HG03378 (cell line): ENCODE measurements around the gene FBXO45.
"Not testable (repeated sequence)": the region's sequence is repeated elsewhere in the genome, so short reads cannot be mapped to it uniquely, and the experiment has no call there.

Source experiments
- ATAC-seq: cut with Tn5 transposase; IDR thresholded peaks from one replicate; pipeline ENCODE4 v1.9.1; 2021; ENCODE audit warnings: mild to moderate bottlenecking, moderate library complexity; ENCODE audit not compliant: unreplicated experiment

The FBXO45 gene, protein sequence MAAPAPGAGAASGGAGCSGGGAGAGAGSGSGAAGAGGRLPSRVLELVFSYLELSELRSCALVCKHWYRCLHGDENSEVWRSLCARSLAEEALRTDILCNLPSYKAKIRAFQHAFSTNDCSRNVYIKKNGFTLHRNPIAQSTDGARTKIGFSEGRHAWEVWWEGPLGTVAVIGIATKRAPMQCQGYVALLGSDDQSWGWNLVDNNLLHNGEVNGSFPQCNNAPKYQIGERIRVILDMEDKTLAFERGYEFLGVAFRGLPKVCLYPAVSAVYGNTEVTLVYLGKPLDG

DNA sequence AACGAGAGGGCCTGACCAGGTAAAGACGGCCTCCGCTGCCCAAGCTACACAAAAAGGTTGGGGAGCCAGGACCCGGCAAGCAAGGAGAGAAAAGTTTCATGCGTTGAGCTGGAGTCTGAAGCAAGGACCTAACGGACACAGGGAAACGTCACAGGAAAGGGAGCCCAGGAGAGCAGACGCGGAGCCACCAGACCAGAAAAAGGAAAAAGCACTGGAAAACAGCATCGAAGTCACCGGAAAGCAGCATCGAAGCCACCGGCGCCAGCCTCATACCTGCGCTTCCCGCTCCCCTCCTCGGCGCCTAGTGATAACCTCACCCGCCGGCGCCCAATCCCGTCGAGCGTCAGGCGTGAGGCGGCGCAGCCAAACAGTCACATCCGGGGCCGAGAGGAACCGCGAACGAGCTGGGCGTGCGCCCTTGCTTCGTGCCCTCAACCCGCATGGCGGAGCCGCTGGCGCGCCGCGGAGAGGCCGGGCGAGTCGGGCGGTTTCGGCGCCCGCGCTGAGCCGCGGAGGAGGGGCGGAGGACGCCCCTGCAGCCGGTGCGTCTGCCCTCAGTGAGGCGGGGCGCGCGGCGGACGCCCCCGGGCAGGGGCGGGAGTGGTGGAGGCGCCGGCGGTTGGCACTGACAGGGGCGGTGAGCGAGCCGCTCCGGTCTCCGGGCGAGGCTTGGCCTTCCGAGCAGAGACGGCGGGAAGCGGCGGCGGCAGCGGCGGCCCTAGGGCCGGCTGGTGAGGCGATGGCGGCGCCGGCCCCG, at the start of gene FBXO45, which contains the start of gene WDR53:
Gene FBXO45 (plus strand): TSS at position 415 of the 757 bp plus-strand sequence. CDS start 325 bp downstream, at position 740.
Gene WDR53 (minus strand): TSS at position 309 of the 757 bp plus-strand sequence. CDS start 7,079 bp downstream, outside the sequence.
- peak; percentile 84 for ATAC-seq

DNA sequence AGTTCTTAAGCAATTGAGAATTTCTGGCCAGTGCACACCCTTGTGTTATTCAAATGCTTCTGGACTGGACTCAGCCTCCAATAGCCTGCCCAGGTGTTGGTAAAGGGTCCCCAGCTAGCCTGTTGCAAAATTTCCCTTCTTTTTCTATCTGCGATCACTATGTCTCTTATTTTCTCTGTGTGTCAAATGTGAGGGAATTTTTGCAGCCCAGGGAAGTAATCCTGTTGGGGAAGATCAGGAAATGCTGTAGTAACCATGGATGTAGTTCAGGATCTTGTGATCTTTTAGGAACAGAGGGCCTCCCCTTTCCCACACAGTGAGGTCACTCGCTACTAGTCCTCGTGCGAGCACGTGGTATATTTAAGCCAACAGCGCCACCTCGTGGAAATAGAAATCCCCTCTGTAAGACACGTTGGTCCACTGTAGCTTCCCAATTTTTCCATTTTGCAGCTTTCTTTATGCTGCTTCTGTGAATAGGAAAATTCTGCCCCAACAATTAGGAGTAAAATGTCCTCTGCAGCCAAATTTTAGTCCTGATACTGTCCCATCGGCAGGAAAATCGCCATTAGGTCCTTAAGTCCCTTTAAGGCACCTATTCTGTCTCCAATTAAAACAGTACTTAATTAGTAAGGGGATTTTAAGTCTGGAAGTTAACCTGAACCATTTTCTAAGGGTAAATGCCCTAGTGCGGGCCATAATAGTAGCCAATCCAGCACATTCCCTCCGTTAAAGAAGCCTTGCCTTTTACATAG, 49.3 kb upstream of the FBXO45 start:
- no peak for ATAC-seq

DNA sequence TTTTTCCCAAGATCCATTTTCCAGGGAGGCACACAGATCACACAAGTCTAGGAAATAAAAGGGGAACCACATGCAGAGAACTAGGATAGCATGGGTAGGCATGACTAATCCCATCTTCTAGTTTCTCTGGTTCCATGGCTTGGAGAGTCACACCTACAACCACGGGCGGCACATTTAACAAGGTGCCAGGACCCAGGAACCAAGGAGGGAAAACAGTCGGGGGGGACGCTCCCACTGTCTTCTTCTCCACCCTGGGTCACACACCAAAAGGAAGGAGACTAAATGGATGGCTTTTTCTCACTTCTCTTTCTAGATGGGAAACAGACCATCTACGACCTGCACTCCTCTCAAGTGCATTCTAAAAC, 48.8 kb upstream of the FBXO45 start:
- ATAC-seq = no peak

DNA sequence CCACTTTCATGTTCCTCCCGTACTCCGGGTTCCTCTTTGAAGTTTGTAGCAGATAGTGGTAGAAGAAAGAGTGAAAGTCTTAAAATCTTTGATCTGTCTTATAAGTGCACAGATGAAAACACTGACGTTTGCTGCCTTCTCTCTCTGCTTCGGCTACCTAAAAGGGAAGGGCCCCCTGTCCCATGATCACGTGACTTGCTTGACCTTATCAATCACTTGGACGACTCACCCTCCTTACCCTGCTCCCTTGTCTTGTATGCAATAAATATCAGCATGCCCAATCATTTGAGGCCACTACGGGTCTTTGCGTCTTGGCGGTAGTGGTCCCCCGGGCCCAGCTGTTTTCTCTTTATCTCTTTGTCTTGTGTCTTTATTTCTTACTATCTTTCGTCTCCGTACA, 47.2 kb upstream of the FBXO45 start:
- not testable (repeated sequence) for ATAC-seq

DNA sequence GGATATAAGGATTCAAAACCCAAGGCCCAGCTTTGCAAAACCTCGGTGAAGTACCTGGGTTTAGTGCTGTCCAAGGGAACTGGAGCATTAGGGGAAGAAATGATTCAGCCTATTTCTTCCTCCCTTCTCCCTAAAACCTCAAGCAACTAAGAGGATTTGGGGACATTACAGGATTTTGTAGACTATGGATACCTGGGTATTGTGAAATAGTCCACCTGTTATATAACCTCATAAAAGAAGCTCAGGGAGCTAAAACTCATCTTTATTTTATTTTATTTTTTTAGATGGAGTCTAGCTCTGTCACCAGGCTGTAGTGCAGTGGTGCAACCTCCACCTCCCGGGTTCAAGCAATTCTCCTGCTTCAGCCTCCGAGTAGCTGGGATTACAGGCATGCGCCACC, 44.6 kb upstream of the FBXO45 start:
- no peak for ATAC-seq

DNA sequence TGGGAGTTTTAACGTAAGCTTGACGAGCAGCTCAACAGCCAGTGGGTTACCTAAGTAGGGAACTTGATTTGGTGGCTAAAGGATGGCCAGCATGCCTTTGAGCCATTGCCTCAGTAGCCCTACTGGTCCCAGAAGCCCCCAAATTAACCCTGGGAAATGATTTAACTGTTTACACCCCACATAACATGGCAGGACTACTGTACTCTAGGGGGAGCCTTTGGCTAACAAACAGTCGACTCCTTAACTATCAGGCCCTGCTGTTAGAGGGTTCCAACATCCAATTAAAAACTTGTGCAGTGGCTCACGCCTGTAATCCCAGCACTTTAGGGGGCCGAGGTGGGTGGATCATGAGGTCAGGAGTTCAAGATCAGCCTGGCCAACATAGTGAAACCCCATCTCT, 43.9 kb upstream of the FBXO45 start:
- no peak for ATAC-seq

DNA sequence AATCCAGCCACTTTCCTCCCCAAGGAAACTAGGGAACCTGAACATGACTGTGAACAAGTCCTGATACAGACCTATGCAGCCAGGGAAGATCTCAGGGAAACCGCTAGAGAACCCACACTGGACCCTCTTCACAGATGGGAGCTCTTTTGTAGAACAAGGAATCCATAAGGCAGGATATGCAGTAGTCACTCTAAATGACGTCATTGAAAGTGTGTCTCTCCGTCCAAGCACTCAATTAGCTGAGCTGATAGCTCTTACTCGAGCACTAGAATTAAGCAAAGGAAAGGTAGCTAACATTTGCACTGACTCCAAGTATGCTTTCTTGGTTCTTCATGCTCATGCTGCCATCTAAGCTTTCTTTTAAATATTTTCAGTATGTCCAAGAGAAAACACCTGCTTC, 43.3 kb upstream of the FBXO45 start:
- no peak for ATAC-seq

DNA sequence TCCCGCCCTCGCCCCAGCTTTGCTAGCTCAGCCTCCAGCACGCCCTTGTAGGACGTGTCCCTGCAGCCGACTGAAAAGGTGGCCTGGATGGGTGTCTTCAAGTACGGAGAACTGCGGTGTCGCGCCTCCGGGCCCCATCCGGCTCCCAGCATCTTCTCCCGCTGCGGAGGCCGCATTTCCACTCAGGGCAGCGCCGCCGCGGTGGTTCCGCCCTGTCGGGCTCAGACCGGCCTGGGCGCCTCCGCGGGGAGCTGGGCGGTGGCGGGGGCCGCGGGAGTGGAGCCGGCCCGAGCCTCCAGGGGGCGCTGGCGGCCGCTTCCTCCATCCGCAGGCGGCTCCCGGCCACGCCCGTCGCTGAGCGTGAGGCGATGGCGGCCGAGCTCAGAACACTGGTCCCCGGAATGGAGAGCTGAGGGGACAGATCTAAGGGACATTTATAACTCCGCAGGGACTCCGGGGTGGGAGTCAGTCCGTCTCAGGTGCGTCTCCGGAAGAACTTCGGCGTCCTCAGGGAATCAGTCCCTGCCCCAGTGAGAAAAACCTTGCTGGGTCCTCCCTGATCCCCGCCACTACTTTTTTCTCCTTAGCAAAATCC, 39.7 kb upstream of the FBXO45 start:
- peak; percentile 55 for ATAC-seq

DNA sequence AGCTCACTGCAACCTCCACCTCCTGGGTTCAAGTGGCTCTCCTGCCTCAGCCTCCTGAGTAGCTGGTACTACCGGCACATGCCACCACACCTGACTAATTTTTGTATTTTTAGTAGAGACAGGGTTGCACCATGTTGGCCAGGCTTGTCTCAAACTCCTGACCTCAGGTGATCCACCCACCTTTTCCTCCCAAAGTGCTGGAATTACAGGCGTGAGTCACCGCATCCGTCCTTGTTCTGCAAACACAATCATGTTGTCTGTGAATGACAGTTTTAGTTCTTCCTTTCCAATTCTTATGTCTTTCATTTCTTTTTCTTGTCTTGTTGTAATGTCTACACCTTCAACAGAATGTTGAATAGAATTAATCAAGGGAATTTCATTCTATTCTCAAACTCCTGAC, 37.0 kb upstream of the FBXO45 start:
- no peak for ATAC-seq

DNA sequence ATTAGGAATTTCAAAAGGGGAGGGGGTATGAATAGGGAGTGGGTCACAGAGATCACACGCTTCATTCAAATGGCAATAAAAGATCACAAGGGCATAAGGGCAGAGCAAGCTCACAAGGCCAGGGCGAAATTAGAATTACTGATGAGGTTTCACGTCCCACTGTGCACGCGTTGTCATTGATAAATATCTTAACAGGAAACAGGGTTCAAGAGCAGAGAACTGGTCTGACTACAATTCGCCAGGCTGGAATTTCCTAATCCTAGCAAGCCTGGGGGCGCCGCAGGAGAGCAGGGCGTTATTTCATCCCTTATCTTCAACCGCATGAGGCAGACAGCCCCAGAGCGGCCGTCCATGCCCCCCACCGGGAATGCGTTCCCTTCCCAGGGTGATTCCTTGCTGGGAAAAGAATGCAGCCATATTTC, 35.2 kb upstream of the FBXO45 start:
- no peak for ATAC-seq

DNA sequence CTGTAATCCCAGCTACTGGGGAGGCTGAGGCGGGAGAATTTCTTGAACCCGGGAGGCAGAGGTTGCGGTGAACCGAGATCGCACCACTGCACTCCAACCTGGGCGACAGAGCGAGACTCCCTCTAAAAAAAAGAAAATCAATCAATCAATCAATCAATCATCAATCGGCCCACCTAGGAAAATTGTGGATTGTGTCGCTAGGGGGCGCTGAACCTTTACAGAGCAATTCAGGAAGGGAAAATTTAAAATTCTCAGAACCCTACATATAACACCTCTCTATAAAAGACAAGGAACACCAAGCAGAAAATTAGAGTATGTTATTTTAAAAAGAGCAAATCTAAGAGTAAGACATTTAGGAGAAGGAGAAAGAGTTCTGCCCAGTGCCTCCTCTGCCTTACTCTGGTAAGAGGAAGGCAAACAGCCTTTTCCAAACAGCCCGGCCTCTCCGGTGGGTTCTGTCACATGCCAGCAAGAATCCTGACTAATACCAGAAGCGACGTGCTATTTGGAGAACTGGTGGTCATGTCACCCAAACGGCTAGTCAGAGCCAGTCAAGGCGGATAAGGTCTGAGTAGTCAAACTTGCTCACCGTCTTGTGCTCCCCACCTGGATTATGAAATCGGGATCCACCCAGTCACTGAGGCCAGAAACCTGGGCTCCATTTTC, 31.0 kb upstream of the FBXO45 start:
- no peak for ATAC-seq

DNA sequence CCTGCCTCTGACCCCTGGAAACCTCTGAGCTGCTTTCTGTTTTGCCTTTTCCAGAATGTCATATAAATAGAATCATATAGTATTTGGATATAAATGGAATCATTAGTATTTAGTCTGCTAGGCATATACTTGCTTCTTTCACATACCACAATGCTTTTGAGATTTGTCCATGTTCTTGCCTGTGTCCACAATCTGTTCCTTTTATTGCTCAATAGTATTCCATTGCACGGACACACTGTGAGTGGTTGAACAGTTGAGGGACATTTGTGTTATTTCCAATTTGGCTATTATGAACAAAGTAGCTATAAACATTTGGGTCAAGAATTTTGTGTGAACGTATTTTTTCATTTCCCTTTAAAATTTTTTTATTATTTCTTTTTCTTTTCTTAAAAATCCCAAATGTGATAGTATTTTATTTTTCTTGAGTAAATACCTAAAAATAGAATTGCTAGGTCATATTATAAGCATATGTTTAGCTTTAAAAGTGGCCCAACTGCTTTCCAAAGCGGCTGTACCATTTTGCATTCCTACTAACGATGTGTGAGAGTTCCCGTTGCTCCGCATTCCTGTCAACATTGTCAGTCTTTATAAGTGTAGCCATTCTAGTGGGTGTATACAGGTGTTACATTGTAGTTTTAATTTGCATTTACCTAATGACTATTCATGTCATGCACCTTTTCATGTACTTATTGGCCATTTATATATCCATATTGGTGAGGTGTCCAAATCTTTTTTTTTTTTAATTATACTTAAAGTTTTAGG, 26.6 kb upstream of the FBXO45 start:
- ATAC-seq = no peak

DNA sequence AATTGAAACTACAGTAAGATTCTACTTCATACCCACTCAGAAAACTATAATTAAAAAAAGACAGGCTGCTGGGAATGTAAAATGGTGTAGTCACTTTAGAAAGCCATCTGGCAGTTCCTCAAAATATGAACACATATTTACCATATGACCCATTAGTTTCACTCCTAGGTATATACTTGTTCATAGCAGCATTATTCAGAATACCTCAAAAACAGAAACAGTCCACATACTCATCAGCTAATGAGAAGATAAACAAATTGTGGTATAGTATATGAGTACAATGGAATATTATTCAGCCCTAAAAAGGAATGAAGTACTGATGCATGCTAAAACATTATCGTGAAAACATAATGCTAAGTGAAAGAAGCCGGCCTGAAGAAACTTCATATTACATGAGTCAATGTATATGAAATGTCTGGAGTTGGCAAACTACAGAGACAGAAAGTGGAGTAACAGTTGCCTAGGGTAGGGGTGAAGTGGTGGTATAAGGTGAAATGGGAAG, 23.9 kb upstream of the FBXO45 start:
- ATAC-seq = no peak

DNA sequence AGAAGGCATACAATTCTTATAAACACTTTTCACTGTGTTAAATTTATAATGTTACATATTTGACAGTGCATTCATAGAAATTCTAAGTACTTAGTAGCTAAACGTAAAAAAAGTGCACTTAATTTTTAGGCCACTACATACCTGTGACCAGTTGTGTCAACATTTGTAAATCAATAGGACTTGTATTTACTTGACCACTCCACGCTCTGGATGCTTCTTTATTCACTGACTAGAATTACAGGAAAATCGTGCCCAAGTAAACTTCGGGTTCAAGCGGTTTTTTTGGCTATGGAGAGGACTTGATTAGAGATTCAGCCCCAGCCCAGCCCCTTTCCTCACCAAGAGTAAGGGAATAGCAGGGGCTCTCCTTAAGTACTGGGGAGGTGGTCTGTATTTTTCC, 21.9 kb upstream of the FBXO45 start:
- no peak for ATAC-seq

DNA sequence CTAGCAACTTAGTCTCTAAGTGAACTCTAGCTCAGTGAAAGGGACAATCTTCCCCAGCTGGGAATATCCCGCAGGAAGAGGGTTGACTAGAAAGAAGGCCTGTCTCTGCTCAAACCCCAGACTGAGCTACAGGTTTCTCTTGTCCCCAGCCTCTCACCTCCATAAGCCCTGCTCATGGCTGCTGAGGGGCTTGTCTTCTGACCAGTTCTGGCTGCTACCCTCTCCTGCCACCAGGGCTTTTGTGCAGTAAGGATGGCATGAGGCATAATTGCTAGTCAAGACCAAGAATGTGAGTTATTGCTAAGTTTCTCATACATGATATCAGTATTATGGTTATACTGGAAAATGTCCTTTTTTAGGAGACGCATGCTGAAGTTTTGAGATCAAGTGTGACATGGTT, 21.4 kb upstream of the FBXO45 start:
- ATAC-seq = no peak

DNA sequence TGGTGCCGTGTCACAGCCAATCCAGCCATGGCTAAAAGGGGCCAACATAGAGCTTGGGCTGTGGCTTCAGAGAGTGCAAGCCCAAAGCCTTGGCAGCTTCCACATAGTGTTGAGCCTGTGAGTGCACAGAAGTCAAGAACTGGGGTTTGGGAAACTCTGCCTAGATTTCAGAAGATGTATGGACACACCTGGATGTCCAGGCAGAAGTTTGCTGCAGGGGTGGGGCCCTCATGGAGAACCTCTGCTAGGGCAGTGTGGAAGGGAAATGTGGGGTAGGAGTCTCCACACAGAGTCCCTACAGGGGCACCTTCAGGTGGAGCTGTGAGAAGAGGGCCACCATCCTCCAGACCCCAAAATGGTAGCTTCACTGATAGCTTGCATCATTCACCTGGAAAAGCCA, 19.1 kb upstream of the FBXO45 start:
- ATAC-seq = not testable (repeated sequence)

DNA sequence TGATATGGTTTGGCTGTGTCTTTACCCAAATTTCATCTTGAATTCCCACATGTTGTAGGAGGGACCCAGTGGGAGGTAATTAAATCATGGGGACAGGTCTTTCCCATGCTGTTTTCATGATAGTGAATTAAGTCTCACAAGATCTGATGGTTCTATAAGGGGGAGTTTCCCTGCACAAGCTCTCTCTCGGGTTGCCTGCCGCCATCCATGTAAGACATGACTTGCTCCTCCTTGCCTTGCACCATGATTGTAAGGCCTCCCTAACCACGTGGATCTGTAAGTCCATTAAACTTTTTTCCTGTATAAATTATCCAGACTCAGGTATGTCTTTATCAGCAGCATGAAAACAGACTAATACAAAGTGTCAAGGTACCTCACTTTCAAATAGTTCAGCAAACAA, 18.3 kb upstream of the FBXO45 start:
- ATAC-seq = not testable (repeated sequence)

DNA sequence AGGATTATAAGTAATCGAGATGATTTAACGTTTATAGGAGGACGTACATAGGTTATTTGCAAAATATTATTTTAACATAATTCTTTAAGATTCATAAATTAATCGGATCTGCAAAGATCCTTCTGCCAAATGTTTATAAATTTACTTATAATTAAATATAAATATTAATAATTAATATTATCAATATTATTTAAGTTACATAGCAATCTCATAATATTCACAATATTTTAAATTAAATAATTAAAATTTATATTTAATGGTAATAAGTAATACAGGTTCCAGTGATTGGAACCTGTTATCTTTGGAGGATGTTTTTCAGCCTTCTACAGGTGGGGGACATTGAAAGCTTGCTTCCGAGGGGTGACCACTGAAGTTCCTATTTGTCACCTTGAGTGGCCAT, 16.2 kb upstream of the FBXO45 start:
- no peak for ATAC-seq

DNA sequence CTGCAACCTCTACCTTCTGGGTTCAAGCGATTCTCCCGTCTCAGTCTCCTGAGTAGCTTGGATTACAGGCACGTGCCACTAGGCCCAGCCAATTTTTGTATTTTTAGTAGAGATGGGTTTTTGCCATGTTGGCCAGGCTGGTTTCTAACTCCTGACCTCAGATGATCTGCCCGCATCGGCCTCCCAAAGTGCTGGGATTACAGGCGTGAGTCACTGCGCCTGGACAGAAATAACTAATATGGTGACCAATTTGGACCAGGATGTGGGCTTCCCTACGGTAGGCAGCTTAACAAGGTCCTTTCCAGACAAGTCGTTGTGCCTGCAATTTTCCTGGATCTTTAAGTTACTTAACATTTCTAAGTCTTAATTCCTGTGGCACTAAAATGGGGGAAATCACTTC, 14.9 kb upstream of the FBXO45 start:
- ATAC-seq = no peak

DNA sequence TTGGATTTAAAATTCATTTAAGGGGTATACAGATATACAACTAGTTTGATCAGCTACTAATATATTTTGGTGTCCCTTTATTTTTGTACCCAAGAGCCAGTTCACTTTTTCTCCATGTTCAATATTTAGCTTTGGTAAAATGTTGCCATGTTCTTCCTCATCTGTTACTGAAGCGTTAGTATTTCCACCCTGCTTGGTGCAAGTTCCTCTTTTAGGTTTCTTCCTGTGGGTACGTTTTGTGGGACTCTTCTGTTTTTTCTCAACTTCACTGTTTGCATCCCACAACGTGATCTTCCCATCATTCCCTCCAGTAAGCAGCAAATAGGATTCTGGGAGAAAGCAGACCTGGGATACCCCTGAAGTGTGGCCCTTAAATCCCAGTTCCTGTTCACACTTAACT, 14.3 kb upstream of the FBXO45 start:
- ATAC-seq = no peak
